Vagina (tissue), 2 donors: Measurements from ENCODE around the gene EPSTI1. TPM values are rescaled to one million over a fixed set of nuclear protein-coding genes. Genes with fewer than 3 reads are reported as not detected.

Source experiments
- DNase-seq, 2 donors: peaks; one replicate each; pipeline ENCODE4 v3.0.0-alpha.2; 2017; ENCODE audit errors: extremely low spot score in 2 of 2
- H3K27ac ChIP-seq: fragments of 200-600 bp; sonication (generic); one replicate; pipeline ENCODE4 v1.5.1; 2019
- H3K27me3 ChIP-seq: fragments of 200-600 bp; sonication (generic); one replicate; pipeline ENCODE4 v1.5.1; 2019
- H3K36me3 ChIP-seq, 2 donors: fragments of 200-600 bp; sonication (generic); one replicate each; pipeline ENCODE4 v1.5.1; 2017 to 2019
- H3K4me1 ChIP-seq: fragments of 200-600 bp; sonication (generic); one replicate; pipeline ENCODE4 v1.5.1; 2019
- H3K4me3 ChIP-seq, 2 donors: fragments of 200-600 bp; sonication (generic); 1 replicate in 1 of 2; 2 replicates in 1 of 2; pipeline ENCODE4 v1.5.1; 2016 to 2019
- H3K9me3 ChIP-seq: fragments of 200-600 bp; sonication (generic); one replicate; pipeline ENCODE4 v1.5.1; 2019
- CTCF ChIP-seq, 3 experiments: fragments of 450-650 bp in 2 of 3; fragments of 200-600 bp in 1 of 3; sonication (generic) in 1 of 3; IDR thresholded peaks; one replicate each; pipeline ENCODE4 v1.5.1; 2017 to 2019; ENCODE audit warnings: antibody characterized with exemption in 3 of 3, mild to moderate bottlenecking in 2 of 3, moderate library complexity in 2 of 3
- POLR2A ChIP-seq, 2 donors: fragments of 450-650 bp; IDR thresholded peaks; one replicate each; pipeline ENCODE4 v1.6.1; 2017; ENCODE audit warnings: antibody characterized with exemption in 2 of 2, mild to moderate bottlenecking in 2 of 2, moderate library complexity in 2 of 2
- POLR2AphosphoS5 ChIP-seq, 2 donors: sonication (generic); formaldehyde crosslinking; IDR thresholded peaks; one replicate each; pipeline ENCODE4 v1.9.0; 2017; ENCODE audit warnings: antibody characterized with exemption in 2 of 2, mild to moderate bottlenecking in 2 of 2, low read depth in 1 of 2; ENCODE audit not compliant: insufficient read depth in 1 of 2
- intact Hi-C: fragments of 100-400 bp; cut with DNase I; formaldehyde crosslinking; loops from one replicate; pipeline ENCODE4 v1.15.1; 2023
- total RNA-seq: library from RNA; depleted of rRNA; stranded (reverse); fragments of >200 nt; gene quantifications from one replicate; pipeline ENCODE4 v1.2.3, GENCODE V29; 2016

Gene EPSTI1
- total RNA-seq, 1 donor from 2014 or later, result 4.9 TPM

- intact Hi-C loops, result no loop called here
- no peak for DNase-seq
- no peaks in the 10 kb centered on the region for H3K27me3 ChIP-seq
- H3K4me3 ChIP-seq, result no peak overlapping the region
- TF ChIP-seq POLR2A (IDR thresholded peaks at IDR 0.05), result no peak
- no peak for TF ChIP-seq CTCF (IDR thresholded peaks at IDR 0.05)
- TF ChIP-seq POLR2AphosphoS5 (IDR thresholded peaks at IDR 0.05; ENCODE audit: insufficient read depth in 1 of 2, low read depth in 1 of 2), result no peak
- no peaks in the 10 kb centered on the region for H3K36me3 ChIP-seq
- H3K4me1 ChIP-seq, result no peaks in the 10 kb centered on the region
- H3K9me3 ChIP-seq, result no peaks in the 10 kb centered on the region
- no peak overlapping the region for H3K27ac ChIP-seq
Measured at GRCh38 chr13:43003729-43004128, 11.7 kb upstream of the EPSTI1 start.

DNA sequence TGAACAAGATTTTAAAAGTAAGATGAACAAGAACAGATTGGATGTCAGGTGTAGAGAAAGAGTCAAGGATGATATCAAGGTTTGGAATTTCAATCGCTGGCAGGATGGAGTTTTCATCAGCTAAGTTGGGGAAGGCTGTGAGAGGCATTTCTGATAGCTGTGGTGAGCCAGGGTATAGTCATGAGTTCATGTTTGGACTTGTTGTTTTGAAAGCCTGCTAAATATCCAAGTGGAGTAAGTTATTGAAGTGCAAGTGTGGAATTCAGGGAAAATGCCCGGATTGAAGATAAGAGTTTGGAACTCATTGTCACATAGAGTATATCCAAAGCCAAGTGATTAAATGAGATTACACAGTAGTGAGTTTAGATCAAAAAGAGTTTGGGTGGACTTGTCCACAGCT, 11.0 kb upstream of the EPSTI1 start:
- no peak overlapping the region for H3K4me3 ChIP-seq
- intact Hi-C loops, result no loop called here
- no peaks in the 10 kb centered on the region for H3K27me3 ChIP-seq
- H3K4me1 ChIP-seq, result no peaks in the 10 kb centered on the region
- no peaks in the 10 kb centered on the region for H3K36me3 ChIP-seq
- H3K27ac ChIP-seq, result no peak overlapping the region
- DNase-seq, result no peak
- no peaks in the 10 kb centered on the region for H3K9me3 ChIP-seq
- no peak for TF ChIP-seq CTCF (IDR thresholded peaks at IDR 0.05)
- no peak for TF ChIP-seq POLR2A (IDR thresholded peaks at IDR 0.05)
- TF ChIP-seq POLR2AphosphoS5 (IDR thresholded peaks at IDR 0.05; ENCODE audit: insufficient read depth in 1 of 2, low read depth in 1 of 2), result no peak

DNA sequence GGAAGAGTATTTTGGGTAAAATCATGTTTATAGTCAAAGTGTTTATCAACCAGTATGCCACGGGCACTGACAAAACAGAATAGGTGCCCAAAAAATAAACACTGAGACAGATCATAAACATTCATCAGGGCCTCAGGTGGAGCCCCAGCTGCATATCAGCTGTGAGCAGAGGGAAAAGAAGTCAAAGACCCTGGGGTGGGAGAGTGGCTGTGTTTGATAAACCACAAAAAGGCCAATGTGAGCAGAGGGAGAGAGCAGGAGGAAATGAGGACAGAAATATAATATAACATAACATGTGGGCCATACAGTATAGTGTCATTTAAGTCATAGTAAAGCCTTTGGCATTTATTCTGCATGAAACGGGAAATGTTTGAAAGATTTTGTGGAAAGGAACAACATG, 10.0 kb upstream of the EPSTI1 start:
- no peaks in the 10 kb centered on the region for H3K9me3 ChIP-seq
- H3K36me3 ChIP-seq, result no peaks in the 10 kb centered on the region
- peak in 1 of 2 donors; percentile 16 for DNase-seq
- no peak for TF ChIP-seq CTCF (IDR thresholded peaks at IDR 0.05)
- TF ChIP-seq POLR2A (IDR thresholded peaks at IDR 0.05), result no peak
- no peak for TF ChIP-seq POLR2AphosphoS5 (IDR thresholded peaks at IDR 0.05; ENCODE audit: insufficient read depth in 1 of 2, low read depth in 1 of 2)
- no peaks in the 10 kb centered on the region for H3K27me3 ChIP-seq
- intact Hi-C loops, result no loop called here
- no peaks in the 10 kb centered on the region for H3K4me1 ChIP-seq
- no peak overlapping the region for H3K27ac ChIP-seq
- no peak overlapping the region for H3K4me3 ChIP-seq

DNA sequence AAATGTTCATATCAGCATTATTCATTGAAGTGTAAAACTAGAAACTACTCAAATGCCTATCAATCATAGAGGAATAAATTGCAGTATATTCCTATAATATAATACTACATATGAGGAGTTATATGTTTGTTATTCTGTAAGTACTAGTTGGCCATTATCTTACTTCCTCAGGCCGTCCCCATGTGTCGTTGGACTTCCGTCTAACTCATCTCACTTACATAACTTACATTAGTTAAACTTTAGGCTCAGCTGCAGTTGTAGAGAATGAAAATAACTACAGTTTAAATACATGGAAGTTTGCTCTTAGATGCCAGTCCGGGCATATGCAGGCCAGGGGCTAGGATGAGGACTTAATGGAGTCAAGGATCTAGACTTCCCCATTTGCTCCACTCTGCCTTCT, 8.6 kb upstream of the EPSTI1 start:
- no peaks in the 10 kb centered on the region for H3K9me3 ChIP-seq

GRCh38 chr13:42999491-42999890, 7.5 kb upstream of the EPSTI1 start:
- Histone ChIP-seq H3K36me3 (no peaks in the 10 kb centered on the region), H3K4me1 (no peaks in the 10 kb centered on the region), H3K9me3 (no peaks in the 10 kb centered on the region), H3K27ac (no peak overlapping the region), H3K4me3 (no peak overlapping the region), H3K27me3 (no peaks in the 10 kb centered on the region)
- DNase-seq, result peak in 1 of 2 donors; percentile 62
- TF ChIP-seq POLR2A (IDR thresholded peaks at IDR 0.05) (no peak), CTCF (IDR thresholded peaks at IDR 0.05) (no peak), POLR2AphosphoS5 (IDR thresholded peaks at IDR 0.05; ENCODE audit: insufficient read depth in 1 of 2, low read depth in 1 of 2) (no peak)
- intact Hi-C loops, result no loop called here

More for the DNA sequence above, 8.6 kb upstream of the EPSTI1 start:
- Histone ChIP-seq H3K36me3 (no peaks in the 10 kb centered on the region), H3K27me3 (no peaks in the 10 kb centered on the region), H3K4me3 (no peak overlapping the region), H3K4me1 (no peaks in the 10 kb centered on the region), H3K27ac (no peak overlapping the region)
- intact Hi-C loops, result no loop called here
- peak in 1 of 2 donors; percentile 16 for DNase-seq
- TF ChIP-seq POLR2AphosphoS5 (IDR thresholded peaks at IDR 0.05; ENCODE audit: insufficient read depth in 1 of 2, low read depth in 1 of 2) (no peak), CTCF (IDR thresholded peaks at IDR 0.05) (no peak), POLR2A (IDR thresholded peaks at IDR 0.05) (no peak)
